K562 (cell line): ENCODE results near the gene AMDHD2.
"Not testable (repeated sequence)": the region's sequence is repeated elsewhere in the genome, so short reads cannot be mapped to it uniquely, and the experiment has no call there.

Source experiments
- BACH1 ChIP-seq: fragments of 200-800 bp; sonication (Bioruptor generic); IDR thresholded peaks from 2 replicates; pipeline ENCODE4 v1.6.1; 2016; ENCODE audit warnings: missing genetic modification characterization, missing compliant biosample characterization
- CTCF ChIP-seq, 3 experiments: IDR thresholded peaks in 2 of 3; conservative IDR thresholded peaks in 1 of 3; 2 replicates each; pipeline ENCODE4 v1.5.1; 2011 to 2012; ENCODE audit warnings: low read length in 3 of 3, mild to moderate bottlenecking in 3 of 3, control low read depth in 2 of 3, improper control_type of control experiment in 1 of 3, inconsistent platforms in 1 of 3, low read depth in 1 of 3, mixed read lengths in 1 of 3, moderate library complexity in 1 of 3; ENCODE audit not compliant: insufficient read depth in 2 of 3
- HDAC2 ChIP-seq: fragments of 450-650 bp; IDR thresholded peaks from 2 replicates; pipeline ENCODE4 v1.6.1; 2016; ENCODE audit warnings: mild to moderate bottlenecking
- POLR2AphosphoS5 ChIP-seq: IDR thresholded peaks from 2 replicates; pipeline ENCODE4 v1.6.1; 2011; ENCODE audit warnings: mild to moderate bottlenecking, low read depth, low read length, moderate library complexity; ENCODE audit not compliant: control insufficient read depth, insufficient read depth
- SMAD4 ChIP-seq: fragments of 250-450 bp; sonication (Bioruptor Pico); conservative IDR thresholded peaks from 2 replicates; pipeline ENCODE4 v1.8.0; 2021; ENCODE audit warnings: inconsistent platforms, mild to moderate bottlenecking, moderate library complexity

GRCh38 chr16:2534335-2534734 lies 14.2 kb downstream of the AMDHD2 start:
- not testable (repeated sequence) for TF ChIP-seq CTCF (IDR thresholded peaks at IDR 0.05 in 2 of 3, conservative IDR thresholded peaks at IDR 0.05 in 1 of 3; ENCODE audit: insufficient read depth in 2 of 3, low read depth in 1 of 3, low read length in 3 of 3); POLR2AphosphoS5; SMAD4 (CRISPR knock-in tag); BACH1 (tag)
- TF ChIP-seq HDAC2 = 0 out of 2 replicates have a peak, but pooled peaks have one; percentile 35
